ENCODE results near the gene GRM8. TPM values are rescaled to one million over a fixed set of nuclear protein-coding genes. Genes with fewer than 3 reads are reported as not detected.

GRM8 gene
- total RNA-seq, 4 donors from 2014 or later = 0.11 TPM; not detected in 3

DNA sequence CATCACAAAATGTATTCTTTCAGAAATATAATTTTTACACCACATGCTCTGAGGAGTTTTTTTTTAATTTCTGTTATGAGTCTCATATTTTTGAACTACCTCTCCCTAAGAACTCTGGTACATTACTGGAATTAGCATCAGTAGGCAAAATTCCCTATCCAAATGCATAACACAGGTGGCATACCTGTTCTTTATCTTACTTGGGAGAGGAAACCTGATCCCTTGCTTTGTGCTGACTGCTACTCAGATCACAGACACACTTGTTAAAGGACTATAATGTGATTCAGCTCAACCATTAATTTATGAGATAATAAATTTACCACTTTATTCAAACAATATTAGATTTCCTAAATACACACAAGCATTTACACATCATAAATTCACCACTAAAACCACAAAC is 617.2 kb downstream of the GRM8 start:
- H3K9me3 ChIP-seq = no peaks in the 10 kb centered on the region
- TF ChIP-seq EP300 (IDR thresholded peaks at IDR 0.05) = no peak
- TF ChIP-seq, protein P1, sequence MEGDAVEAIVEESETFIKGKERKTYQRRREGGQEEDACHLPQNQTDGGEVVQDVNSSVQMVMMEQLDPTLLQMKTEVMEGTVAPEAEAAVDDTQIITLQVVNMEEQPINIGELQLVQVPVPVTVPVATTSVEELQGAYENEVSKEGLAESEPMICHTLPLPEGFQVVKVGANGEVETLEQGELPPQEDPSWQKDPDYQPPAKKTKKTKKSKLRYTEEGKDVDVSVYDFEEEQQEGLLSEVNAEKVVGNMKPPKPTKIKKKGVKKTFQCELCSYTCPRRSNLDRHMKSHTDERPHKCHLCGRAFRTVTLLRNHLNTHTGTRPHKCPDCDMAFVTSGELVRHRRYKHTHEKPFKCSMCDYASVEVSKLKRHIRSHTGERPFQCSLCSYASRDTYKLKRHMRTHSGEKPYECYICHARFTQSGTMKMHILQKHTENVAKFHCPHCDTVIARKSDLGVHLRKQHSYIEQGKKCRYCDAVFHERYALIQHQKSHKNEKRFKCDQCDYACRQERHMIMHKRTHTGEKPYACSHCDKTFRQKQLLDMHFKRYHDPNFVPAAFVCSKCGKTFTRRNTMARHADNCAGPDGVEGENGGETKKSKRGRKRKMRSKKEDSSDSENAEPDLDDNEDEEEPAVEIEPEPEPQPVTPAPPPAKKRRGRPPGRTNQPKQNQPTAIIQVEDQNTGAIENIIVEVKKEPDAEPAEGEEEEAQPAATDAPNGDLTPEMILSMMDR (IDR thresholded peaks at IDR 0.05) = no peak
- no peak for TF ChIP-seq POLR2A (IDR thresholded peaks at IDR 0.05; ENCODE audit: low read depth)
- no peak for TF ChIP-seq POLR2AphosphoS5 (IDR thresholded peaks at IDR 0.05)
- H3K27ac ChIP-seq (replicated peaks in 1 of 4) = no peak overlapping the region
- H3K4me3 ChIP-seq = no peak overlapping the region
- no peaks in the 10 kb centered on the region for H3K36me3 ChIP-seq
- no peak for DNase-seq (ENCODE audit: extremely low spot score)
- intact Hi-C loops (cut with DNase I) = no loop called here
- no peaks in the 10 kb centered on the region for H3K27me3 ChIP-seq
- H3K4me1 ChIP-seq = no peaks in the 10 kb centered on the region

DNA sequence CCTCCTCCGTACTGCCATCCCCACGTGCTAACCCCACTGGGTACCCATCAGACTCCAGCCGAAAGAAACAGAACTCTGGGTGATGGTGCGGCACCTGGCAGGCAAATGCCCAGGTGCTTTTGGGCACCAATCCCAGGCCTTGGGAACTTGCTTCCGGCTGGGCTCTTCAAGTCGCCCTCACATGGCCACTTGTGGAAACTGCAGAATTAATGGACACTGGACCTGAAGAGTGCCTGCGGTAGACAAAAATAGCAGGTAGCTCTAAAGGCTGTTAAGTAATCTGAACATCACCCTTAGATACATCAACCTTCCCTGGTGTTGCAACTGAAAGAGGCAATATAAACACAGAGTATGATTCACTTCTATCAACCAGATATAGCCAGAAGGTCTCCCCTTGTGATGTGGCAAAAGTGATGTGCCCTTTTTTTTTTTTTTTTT is 644.4 kb downstream of the GRM8 start:
- Histone ChIP-seq H3K27me3 (no peaks in the 10 kb centered on the region), H3K4me3 (no peak overlapping the region), H3K27ac (replicated peaks in 1 of 4) (no peak overlapping the region), H3K4me1 (no peaks in the 10 kb centered on the region), H3K9me3 (peaks cover 0 to 1% (median 0%) of the 10 kb centered on the region in 4 donors), H3K36me3 (no peaks in the 10 kb centered on the region)
- no peak for DNase-seq (ENCODE audit: extremely low spot score)
- TF ChIP-seq EP300 (IDR thresholded peaks at IDR 0.05) (no peak), POLR2A (IDR thresholded peaks at IDR 0.05; ENCODE audit: low read depth) (no peak), POLR2AphosphoS5 (IDR thresholded peaks at IDR 0.05) (no peak)
- TF ChIP-seq, protein P1 (IDR thresholded peaks at IDR 0.05) = no peak
- intact Hi-C loops (cut with DNase I) = no loop called here
- 41% methylated on average over 5 of the region's 7 CpGs for WGBS

DNA sequence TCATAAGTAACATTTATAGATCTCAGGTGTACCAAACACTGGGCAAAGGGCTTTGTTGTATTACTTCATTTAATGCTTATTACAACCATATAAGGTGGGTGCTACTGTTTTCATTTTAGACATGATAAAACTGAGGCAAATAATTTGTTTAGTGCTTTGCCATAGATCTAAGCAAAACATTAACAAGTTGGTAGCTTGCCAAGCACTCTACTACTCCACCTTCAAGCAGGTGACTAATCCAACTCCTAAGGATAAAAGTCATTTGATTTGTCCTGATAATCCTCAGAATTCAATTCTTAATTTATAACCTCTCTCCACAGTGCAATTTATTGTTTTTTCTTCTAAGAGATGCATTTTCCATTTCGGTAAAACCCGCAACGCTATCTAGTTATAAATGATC is 646.4 kb downstream of the GRM8 start:
- no peaks in the 10 kb centered on the region for H3K36me3 ChIP-seq
- no peak overlapping the region for H3K27ac ChIP-seq (replicated peaks in 1 of 4)
- 95% methylated on average over 3 of the region's 3 CpGs for WGBS
- no peak overlapping the region for H3K4me3 ChIP-seq
- no peaks in the 10 kb centered on the region for H3K4me1 ChIP-seq
- intact Hi-C loops (cut with DNase I) = no loop called here
- no peaks in the 10 kb centered on the region for H3K27me3 ChIP-seq
- no peak for DNase-seq (ENCODE audit: extremely low spot score)
- TF ChIP-seq EP300 (IDR thresholded peaks at IDR 0.05) (no peak), POLR2AphosphoS5 (IDR thresholded peaks at IDR 0.05) (no peak), POLR2A (IDR thresholded peaks at IDR 0.05; ENCODE audit: low read depth) (no peak)
- TF ChIP-seq, protein P1 (IDR thresholded peaks at IDR 0.05) = no peak
- H3K9me3 ChIP-seq = no peaks in the 10 kb centered on the region

DNA sequence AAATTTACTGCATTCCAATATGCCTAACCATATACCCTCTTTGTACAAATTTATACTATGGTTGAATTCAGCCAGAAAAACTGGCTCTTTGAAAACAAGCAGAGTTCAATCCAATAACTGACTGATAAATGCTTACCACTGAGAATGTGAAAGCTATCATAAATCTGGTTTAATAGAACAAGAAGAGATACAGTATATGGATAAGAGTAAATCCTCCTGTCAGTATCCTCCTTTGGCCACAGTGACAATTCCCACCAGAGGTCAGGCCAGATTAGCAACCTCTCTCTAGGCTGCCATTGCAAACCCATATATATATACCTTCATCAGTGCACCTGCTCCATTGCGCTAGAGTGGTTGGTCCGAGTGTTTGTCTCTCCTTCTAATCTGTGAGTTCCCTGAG is 647.2 kb downstream of the GRM8 start:
- intact Hi-C loops (cut with DNase I) = no loop called here
- Histone ChIP-seq H3K27me3 (no peaks in the 10 kb centered on the region), H3K4me3 (no peak overlapping the region), H3K4me1 (no peaks in the 10 kb centered on the region), H3K27ac (replicated peaks in 1 of 4) (no peak overlapping the region), H3K9me3 (no peaks in the 10 kb centered on the region), H3K36me3 (no peaks in the 10 kb centered on the region)
- 94% methylated on average over 2 of the region's 2 CpGs for WGBS
- no peak for DNase-seq (ENCODE audit: extremely low spot score)
- no peak for TF ChIP-seq POLR2AphosphoS5 (IDR thresholded peaks at IDR 0.05)
- TF ChIP-seq EP300 (IDR thresholded peaks at IDR 0.05) = no peak
- no peak for TF ChIP-seq POLR2A (IDR thresholded peaks at IDR 0.05; ENCODE audit: low read depth)
- TF ChIP-seq, protein P1 (IDR thresholded peaks at IDR 0.05) = no peak

DNA sequence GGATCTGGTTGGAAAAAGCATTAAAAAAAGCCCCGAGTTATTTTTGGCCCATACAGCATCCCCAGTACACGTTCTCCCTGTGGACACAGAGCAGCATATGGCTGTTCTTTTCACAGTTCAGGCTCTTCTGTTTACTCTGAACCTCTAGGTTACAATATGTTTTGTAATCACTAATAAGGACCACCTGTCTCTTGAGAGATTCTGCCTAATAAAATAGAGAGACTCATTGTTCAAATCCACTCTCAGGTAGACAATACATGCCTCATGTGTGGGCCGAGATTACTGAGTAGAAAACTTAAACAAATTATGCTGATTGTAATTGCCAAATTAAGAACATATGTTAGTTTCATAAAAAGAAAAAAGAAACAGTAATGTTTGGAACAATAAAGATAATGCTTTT is 647.7 kb downstream of the GRM8 start:
- Histone ChIP-seq H3K27me3 (no peaks in the 10 kb centered on the region), H3K27ac (replicated peaks in 1 of 4) (no peak overlapping the region), H3K36me3 (no peaks in the 10 kb centered on the region), H3K9me3 (no peaks in the 10 kb centered on the region), H3K4me3 (no peak overlapping the region), H3K4me1 (no peaks in the 10 kb centered on the region)
- DNase-seq (ENCODE audit: extremely low spot score) = no peak
- WGBS = 49% methylated on average over 3 of the region's 3 CpGs
- TF ChIP-seq POLR2AphosphoS5 (IDR thresholded peaks at IDR 0.05) (no peak), EP300 (IDR thresholded peaks at IDR 0.05) (no peak), POLR2A (IDR thresholded peaks at IDR 0.05; ENCODE audit: low read depth) (no peak)
- TF ChIP-seq, protein P1 (IDR thresholded peaks at IDR 0.05) = no peak
- intact Hi-C loops (cut with DNase I) = no loop called here
